Measurements from ENCODE around the gene PET117. TPM values are rescaled to one million over a fixed set of nuclear protein-coding genes. Genes with fewer than 3 reads are reported as not detected.
"Not testable (repeated sequence)": the region's sequence is repeated elsewhere in the genome, so short reads cannot be mapped to it uniquely, and the experiment has no call there.

PET117 gene
- total RNA-seq, 1 experiment from 2014 or later: 13.0 TPM

DNA sequence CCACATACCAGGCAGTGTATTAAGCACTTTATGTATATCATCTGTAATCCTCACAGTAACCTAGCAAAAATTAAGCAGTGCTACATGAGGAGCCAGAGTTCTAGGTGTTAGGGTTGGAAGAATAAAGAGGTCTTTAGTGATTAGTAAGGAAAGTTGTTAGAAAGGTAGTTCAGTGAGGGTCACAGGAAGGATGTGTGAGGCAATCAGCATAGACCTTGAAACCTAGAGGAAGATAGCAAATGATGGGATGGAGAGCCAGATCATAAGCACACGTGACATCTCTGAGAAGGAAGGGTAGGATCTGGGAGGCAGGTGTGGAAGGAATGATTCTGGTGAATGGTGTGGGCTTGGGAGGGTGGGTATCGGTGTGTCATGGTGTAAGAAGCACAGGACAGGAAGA lies 2.2 kb downstream of the PET117 start:
- in situ Hi-C loops (cut with HindIII; ENCODE audit: low pct_unique_long_range_greater_than_20kb, low sequenced_read_pairs): no loop called here

DNA sequence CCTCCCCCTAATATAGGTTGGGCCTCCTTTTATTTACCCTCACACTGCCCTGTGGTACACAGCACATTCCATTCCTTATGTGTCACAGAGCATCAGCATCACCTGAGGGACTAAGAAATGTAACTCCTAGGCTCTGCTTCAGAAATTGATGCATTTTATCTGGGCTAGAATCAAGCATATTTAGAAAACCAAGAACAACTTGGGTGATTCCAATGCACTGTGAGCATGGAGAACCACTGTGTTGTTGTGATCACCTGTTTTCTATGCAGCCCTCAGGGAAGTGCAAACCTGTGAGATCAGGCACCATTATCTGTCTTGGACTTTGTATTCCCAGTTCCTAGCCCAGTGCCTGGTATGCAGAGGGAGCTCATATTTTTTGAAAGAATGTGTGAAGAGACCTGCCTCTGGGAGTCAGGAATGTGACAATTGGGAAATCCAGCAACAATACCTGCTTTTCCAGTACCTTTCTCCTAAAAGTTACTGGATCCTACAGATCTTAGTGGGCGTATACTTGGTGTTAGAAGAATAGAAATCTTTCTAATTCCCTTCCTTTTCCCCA lies 7.0 kb downstream of the PET117 start:
- in situ Hi-C loops (cut with HindIII; ENCODE audit: low pct_unique_long_range_greater_than_20kb, low sequenced_read_pairs): no loop called here
- DNase-seq (ENCODE audit: low read depth): no peak

More for the DNA sequence above, 2.2 kb downstream of the PET117 start:
- no peak for DNase-seq (ENCODE audit: low read depth)

DNA sequence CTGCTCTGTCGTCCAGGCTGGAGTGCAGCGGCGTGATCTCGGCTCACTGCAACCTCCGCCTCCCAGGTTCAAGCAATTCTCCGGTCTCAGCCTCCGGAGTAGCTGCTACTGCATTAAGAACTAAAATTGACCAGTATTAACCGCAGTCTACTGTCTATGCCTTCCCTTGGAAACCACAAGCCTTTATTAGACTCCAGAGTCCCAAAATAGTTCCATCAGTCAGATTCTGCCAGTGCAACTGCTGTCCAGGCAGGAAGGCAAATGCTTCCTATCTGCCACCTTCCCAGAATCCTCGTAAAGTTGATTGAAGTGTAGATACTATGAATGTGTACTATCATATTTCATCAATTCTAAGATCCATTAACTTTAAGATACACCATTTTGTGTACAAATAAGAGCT lies 16.7 kb downstream of the PET117 start:
- in situ Hi-C loops (cut with HindIII; ENCODE audit: low pct_unique_long_range_greater_than_20kb, low sequenced_read_pairs): no loop called here
- no peak for DNase-seq (ENCODE audit: low read depth)

DNA sequence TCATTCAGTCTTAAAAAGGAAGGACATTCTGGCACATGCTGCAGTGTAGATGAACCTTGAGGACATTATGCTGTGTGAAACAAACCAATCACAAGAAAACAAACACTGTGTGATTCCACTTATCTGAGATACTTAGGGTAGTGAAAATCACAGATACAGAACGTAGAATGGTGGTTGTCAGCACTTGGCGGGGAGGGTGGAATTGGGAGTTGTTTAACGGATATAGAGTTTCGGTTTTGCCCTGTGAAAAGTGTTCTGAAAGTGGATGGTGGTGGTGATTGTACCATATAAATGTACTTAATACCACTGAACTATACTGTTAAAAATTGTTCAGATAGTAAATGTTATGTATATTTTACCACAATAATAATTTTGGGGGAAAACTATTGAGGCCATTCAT lies 18.4 kb downstream of the PET117 start:
- in situ Hi-C loops (cut with HindIII; ENCODE audit: low pct_unique_long_range_greater_than_20kb, low sequenced_read_pairs): no loop called here
- DNase-seq (ENCODE audit: low read depth): no peak

GRCh38 chr20:18164356-18164755 lies 26.7 kb downstream of the PET117 start:
- in situ Hi-C loops (cut with HindIII; ENCODE audit: low pct_unique_long_range_greater_than_20kb, low sequenced_read_pairs): no loop called here
- peak; percentile 6 for DNase-seq (ENCODE audit: low read depth)

GRCh38 chr20:18165553-18165952 lies 27.9 kb downstream of the PET117 start:
- DNase-seq (ENCODE audit: low read depth): no peak
- in situ Hi-C loops (cut with HindIII; ENCODE audit: low pct_unique_long_range_greater_than_20kb, low sequenced_read_pairs): no loop called here

DNA sequence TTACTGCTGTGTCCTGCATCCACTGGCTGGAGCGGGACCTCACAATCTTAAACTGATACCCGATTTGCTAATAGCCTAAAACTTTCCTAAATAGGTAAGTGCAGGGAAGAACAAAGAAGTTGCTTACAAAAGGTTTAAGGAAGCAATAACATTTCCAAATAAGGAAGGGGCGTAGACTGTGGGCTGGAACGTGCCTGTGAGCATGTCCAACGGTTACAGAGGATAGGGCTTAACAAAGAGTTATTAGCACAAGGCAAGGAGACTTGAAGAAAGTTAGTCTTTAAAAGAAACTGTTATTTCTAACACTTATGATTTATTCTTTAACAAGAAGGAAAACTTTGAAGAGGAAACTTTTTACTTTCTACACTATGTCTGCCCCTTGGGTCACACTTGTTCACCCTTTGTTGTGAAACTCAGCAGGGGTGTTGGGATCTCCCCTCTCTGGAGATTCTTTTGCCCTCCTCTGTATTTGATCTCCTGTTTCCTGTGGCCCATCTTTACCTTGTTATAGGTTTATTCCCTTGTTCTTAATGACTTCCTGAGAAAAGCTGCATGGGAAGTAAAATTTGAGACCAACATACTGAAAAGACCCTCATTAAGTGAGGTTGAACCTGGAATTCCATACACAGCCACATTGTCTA lies 28.7 kb downstream of the PET117 start:
- in situ Hi-C loops (cut with HindIII; ENCODE audit: low pct_unique_long_range_greater_than_20kb, low sequenced_read_pairs): no loop called here
- no peak for DNase-seq (ENCODE audit: low read depth)

DNA sequence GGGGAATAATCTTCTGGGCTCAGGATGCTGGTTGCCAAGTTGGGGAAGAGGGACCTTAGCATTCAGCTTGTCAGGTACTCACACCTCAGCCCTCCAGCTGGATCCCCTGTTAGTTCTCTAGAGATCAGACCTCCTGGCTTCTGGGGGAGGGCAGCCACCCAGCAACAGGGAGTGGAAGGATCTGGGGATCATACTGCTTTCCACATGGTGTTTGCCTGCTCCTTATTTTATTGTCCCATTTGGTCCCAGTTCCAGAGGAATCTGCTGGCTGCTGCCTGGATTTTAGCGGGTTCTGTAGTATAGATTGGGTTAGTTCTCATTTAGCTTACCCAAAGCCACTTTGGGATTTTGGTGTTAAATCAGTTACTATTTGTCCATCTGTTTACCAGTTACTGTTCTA lies 29.3 kb downstream of the PET117 start:
- in situ Hi-C loops (cut with HindIII; ENCODE audit: low pct_unique_long_range_greater_than_20kb, low sequenced_read_pairs): no loop called here
- no peak for DNase-seq (ENCODE audit: low read depth)

- no peak for DNase-seq (ENCODE audit: low read depth)
- in situ Hi-C loops (cut with HindIII; ENCODE audit: low pct_unique_long_range_greater_than_20kb, low sequenced_read_pairs): no loop called here
Measured at GRCh38 chr20:18172379-18172778, 34.7 kb downstream of the PET117 start.

DNA sequence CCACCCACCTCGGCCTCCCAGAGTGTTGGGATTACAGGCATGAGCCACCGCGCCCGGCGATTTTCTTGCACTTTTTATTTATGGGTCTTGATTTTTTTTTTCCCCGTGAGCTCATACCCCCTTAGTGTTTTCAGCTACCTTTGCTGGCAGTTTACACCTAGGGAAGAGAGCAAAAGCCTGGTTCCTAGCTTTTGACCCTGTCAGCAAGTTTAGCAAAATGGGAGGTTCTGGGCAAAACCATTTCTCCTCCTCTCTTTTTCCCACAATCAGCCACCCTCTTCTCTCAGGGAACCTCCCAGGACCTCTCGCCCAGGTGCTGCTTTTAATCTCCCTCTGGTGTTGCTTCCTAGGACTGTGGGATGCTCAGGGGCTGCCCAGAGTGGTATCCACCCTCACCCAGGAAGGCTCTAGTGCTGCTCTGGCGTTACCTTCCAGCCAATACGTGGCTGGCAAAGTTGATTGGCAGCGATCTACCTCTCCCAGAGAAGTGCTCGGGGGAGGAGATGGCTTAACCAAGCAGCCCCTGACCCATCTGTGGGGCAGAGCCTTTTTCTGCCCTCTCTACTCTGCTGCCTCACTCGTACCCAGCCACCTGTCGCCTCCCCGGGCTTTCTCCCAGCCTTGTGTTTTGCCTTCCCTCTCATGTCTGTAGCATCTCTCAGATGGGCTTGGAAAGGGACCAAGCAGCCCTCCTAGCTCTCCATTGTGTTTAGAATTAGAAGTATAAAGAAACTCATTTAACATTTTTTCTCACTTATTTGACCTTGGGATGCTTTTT lies 37.4 kb downstream of the PET117 start:
- no peak for DNase-seq (ENCODE audit: low read depth)
- in situ Hi-C loops (cut with HindIII; ENCODE audit: low pct_unique_long_range_greater_than_20kb, low sequenced_read_pairs): no loop called here

DNA sequence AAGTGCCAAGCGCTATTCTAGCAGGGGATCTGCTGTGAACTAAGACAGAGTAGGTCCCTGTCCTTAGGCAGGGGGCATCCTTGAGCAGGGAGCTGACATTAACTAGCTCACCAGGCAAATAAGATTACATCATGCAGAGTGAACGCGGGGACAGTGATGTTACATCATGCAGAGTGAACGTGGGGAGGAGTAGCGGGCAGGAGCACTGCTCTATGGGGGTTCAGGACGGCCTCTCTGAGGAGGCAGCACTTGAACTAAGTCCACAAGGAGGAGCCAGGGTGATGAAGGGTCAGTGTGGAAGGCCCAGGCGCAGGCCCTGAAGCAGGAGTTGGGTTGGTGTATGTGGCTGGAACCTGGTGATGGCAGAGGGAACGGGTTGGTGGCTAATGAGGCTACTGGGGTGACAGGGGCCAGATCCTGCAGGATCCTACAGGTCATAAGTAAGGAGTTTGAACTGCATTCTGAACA lies 38.7 kb downstream of the PET117 start:
- in situ Hi-C loops (cut with HindIII; ENCODE audit: low pct_unique_long_range_greater_than_20kb, low sequenced_read_pairs): no loop called here
- no peak for DNase-seq (ENCODE audit: low read depth)

- in situ Hi-C loops (cut with HindIII; ENCODE audit: low pct_unique_long_range_greater_than_20kb, low sequenced_read_pairs): not testable (repeated sequence)
Measured at GRCh38 chr20:18180366-18180765, 42.7 kb downstream of the PET117 start.

GRCh38 chr20:18180815-18181214 lies 43.2 kb downstream of the PET117 start:
- in situ Hi-C loops (cut with HindIII; ENCODE audit: low pct_unique_long_range_greater_than_20kb, low sequenced_read_pairs): no loop called here
- peak; percentile 14 for DNase-seq (ENCODE audit: low read depth)

More at GRCh38 chr20:18180366-18180765, 42.7 kb downstream of the PET117 start:
- not testable (repeated sequence) for DNase-seq (ENCODE audit: low read depth)

- DNase-seq (ENCODE audit: low read depth): no peak
- in situ Hi-C loops (cut with HindIII; ENCODE audit: low pct_unique_long_range_greater_than_20kb, low sequenced_read_pairs): no loop called here
Measured at GRCh38 chr20:18187020-18187419, 49.4 kb downstream of the PET117 start.

GRCh38 chr20:18188434-18188833 lies 50.8 kb downstream of the PET117 start:
- in situ Hi-C loops (cut with HindIII; ENCODE audit: low pct_unique_long_range_greater_than_20kb, low sequenced_read_pairs): no loop called here
- DNase-seq (ENCODE audit: low read depth): no peak

DNA sequence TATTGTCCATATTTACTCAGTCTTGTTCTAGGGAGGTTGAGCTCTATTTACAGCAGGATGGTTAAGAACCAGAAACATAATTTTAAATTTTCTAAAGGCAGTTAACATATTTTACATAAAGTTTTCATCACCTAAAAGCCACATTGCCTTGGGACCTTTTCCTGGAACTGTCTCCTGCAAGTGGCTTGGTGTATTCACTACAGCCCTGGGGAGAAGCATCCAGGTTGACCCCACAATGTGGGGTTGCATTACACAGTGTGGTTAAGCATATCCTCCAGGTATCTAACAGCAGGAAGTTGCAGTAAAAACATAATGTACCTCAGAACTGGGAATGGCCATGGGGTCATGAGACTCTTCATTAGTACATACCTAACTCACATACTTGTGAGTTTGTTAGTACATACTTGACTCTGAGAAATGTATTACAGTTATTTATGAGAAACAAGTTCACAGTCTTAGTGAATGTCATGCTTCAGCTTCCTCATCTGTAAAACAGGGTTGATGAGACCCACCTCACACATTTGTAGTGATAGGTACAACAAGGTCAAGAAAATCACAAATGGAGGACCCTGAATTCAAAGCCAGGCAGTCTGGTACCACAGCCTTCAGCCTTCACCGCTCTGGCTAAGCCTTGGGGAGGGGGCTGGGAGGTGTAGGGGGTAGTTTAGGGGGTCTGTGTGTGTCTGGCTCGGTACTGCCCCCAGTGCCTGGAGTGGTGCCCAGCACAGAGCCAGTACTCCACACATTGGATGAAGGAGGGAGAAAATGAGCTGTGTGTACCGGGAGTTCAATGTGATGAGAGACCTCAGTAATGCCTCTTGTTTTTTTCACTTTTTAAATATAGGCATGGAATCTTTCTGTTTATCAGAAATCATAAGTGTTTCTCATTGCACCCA lies 52.9 kb downstream of the PET117 start:
- in situ Hi-C loops (cut with HindIII; ENCODE audit: low pct_unique_long_range_greater_than_20kb, low sequenced_read_pairs): no loop called here
- DNase-seq (ENCODE audit: low read depth): no peak

- DNase-seq (ENCODE audit: low read depth): no peak
- in situ Hi-C loops (cut with HindIII; ENCODE audit: low pct_unique_long_range_greater_than_20kb, low sequenced_read_pairs): no loop called here
Measured at GRCh38 chr20:18191306-18191705, 53.6 kb downstream of the PET117 start.
